CD1c-positive myeloid dendritic cell (primary cell): Measurements from ENCODE around the gene FBXO44.

Source experiments
- DNase-seq: peaks from one replicate; pipeline ENCODE4 v3.0.0-alpha.2; 2016; ENCODE audit errors: extremely low spot score

FBXO44 gene

DNA sequence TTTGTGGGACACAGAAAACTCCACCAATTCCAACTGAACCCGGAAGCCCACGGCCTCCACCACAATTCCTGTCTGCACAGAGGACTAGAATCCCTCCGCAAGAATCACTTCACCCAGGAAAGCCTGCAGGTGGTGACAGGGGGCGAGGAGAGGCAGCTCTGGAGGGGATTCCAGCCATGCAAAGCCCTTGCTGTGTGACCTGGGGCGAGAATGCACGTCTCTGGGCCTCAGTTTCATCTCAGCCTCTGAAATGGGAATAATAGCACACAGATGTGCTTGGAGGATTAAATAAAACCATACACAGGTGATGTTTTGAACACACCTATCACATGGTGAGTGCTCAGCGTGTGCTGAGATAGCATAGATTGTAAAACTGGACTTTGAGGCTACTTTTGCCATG is 14.6 kb upstream of the FBXO44 start:
- no peak for DNase-seq

- DNase-seq: no peak
Measured at GRCh38 chr1:11640944-11641343, 13.7 kb upstream of the FBXO44 start.

DNA sequence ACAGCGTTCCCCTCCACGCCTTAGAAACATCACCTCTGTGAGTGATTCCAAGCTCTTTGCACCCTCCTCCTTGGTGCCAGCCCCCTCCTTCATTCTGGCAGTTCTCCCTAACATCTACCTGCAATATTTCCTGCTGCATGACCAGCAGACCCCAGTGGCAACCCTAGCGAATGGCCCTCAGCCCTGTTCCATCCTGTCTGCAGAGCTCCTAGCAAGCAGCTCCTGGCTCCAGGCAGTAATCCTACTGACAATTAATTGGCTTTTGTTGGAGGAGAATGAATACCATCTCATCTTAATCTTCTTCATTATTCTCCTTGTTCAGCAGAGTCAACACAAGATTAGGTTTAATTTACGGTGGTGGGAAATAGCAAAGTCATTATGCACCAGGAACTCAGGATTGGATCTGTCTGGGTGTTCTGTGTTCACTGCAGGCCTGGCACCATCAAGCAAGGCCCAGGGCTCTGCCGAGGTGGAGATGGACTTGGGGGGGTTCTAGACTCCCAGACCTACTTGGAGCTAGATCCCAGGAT is 12.8 kb upstream of the FBXO44 start:
- no peak for DNase-seq

- peak; percentile 72 for DNase-seq
Measured at GRCh38 chr1:11642418-11643017, 12.2 kb upstream of the FBXO44 start.

DNA sequence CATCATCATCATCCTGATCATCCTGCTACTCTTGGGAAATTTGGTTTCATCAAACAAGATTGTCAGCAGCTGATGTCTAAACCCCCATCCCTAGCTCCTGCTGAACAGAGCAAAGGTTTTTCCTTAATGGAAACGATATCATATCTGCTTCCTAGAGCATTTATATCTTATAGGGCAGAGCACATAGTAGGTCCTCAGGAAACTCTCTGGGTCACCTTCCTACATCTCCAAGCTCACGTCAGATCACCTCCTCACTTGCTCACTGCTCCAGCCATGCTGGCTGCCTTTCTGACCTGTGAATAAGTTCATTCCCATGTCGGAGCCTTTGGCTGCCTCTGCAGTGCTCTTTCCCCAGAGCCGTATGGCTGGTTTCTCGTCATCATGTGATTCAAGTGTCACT is 10.9 kb upstream of the FBXO44 start:
- no peak for DNase-seq

- DNase-seq: no peak
Measured at GRCh38 chr1:11645270-11645669, 9.4 kb upstream of the FBXO44 start.

DNA sequence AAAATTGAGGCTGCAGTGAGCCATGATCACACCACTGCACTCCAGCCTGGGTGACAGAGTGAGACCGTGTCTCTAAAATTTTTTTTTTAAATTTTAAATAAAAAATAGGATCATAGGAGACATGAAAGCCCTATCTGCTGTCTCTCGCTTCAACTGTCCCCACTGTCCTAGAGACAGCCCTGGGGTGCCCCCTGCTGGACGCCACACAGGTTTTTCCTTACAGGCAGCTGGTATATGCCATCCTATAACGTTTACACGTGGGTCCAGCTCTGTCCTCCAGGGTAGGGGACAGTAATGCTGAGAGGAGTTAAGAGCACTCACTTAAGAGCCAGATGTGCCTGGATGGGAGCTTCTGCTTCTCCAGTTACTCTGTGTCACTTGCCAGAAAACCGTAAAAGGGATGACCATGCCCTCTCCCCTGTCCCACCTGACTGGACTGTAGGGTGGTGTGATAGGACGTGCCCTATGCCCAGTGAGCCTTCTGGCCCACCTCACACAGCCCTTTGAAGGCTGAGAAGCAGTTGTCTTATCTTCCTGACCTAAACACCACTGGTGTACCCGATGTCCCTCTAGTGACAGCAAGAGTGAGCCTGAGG is 8.9 kb upstream of the FBXO44 start:
- DNase-seq: peak; percentile 78

GRCh38 chr1:11646317-11646716 is 8.4 kb upstream of the FBXO44 start:
- no peak for DNase-seq

DNA sequence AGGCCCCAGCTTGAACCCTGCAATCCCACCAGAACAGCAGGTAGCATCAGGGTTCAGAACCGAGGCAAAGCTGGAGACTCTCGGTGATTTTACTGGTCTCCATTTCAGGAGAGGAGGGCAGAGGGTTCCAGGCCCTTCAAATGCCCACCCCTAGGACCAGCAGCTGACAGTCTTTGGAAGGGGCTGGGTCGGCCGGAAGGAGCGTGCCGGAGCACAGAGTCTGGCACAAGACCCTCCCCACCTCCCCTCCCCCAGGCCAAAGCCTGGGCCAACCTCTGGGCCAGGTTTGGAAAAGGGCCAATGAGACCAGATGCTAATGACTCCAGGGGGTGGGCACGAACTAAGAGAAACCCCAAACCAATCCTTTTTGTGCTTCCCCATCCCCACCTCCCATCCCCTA is 7.3 kb upstream of the FBXO44 start:
- DNase-seq: no peak

GRCh38 chr1:11648039-11648438 is 6.6 kb upstream of the FBXO44 start:
- no peak for DNase-seq

- DNase-seq: no peak
Measured at GRCh38 chr1:11648732-11649158, 5.9 kb upstream of the FBXO44 start.

GRCh38 chr1:11649237-11649623 is 5.4 kb upstream of the FBXO44 start:
- DNase-seq: no peak

DNA sequence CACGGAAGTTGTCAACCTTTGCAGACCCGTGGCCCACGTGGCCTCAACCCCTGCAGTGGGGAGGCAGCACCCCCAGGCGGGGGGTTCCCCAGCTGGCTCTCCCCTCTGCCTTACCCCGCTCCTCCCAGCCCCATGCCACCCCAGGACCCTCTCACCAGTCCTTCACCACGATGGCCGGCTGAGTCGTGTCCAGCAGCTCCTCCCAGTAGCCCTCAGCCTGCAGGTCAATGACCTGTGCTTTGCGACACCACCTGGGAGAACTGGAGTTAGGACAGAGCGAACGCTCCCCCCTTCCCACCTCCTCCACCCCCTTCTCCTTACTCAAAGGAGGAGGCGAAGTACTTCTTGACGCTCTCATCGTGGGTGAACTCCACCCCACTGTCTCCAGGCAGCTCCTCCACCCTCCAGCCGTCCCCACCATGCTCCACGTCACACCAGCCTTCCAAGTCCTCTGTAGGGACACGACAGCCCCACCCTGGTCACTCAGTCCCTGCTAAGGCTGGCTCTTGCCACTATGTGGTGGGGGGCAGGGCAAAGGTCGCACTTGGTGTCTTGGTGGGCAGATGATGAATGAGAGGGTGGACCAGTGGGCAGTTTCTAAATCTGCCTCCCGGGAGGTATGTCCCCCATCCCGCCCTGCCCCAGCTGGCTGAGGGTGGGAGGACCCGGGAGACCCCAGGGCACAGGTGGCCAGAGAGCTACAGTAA is 4.9 kb upstream of the FBXO44 start:
- no peak for DNase-seq

GRCh38 chr1:11650331-11650991 is 4.2 kb upstream of the FBXO44 start:
- peak; percentile 82 for DNase-seq

GRCh38 chr1:11651017-11651416 is 3.7 kb upstream of the FBXO44 start:
- no peak for DNase-seq

- DNase-seq: no peak
Measured at GRCh38 chr1:11652203-11652780, 2.4 kb upstream of the FBXO44 start.

GRCh38 chr1:11653101-11653860 is 1.4 kb upstream of the FBXO44 start:
- DNase-seq: no peak

GRCh38 chr1:11653861-11654136 is 878 bp upstream of the FBXO44 start:
- no peak for DNase-seq

DNA sequence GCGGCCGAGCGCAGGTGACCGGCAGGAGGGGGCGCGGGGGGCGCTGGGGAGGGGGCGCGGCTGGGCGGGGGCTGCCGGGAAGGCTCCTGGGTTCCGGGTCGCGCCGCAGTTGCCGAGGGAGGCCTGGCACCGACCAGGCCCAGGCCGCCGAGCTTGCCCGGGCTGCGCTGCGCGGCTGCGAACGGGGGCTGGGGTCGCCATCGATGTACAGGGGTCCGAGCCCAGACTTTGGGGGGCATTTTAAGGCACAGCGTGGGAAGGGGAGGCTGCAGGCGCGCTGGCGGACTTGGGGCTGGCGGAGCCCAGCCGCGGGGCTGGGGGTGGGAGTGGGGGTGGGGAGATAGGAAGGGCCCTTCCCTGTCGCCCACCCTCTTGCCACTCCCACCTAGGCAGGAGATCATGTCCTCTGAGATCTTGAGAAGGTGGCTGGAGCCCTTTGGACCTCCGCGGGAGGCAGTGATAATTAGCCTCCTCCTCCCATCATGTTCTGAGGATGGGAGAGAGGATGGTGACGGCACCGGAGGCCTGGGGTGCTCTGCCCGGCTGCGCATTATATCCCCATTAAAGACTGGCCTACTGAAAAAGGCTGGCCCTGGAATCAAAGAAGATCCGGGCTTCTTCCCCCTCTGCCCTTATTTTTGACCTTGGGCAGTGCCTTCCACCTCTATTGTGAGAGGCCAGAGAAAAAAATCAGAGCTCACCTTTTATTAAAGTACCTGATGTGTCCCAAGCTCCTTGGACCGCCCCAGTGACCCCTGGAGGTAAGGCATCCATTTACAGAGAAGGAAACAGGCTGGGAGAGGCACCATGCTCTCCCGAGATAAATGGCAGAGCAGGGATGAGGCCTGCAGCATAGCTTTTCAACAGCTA is 497 bp downstream of the FBXO44 start:
- no peak for DNase-seq

DNA sequence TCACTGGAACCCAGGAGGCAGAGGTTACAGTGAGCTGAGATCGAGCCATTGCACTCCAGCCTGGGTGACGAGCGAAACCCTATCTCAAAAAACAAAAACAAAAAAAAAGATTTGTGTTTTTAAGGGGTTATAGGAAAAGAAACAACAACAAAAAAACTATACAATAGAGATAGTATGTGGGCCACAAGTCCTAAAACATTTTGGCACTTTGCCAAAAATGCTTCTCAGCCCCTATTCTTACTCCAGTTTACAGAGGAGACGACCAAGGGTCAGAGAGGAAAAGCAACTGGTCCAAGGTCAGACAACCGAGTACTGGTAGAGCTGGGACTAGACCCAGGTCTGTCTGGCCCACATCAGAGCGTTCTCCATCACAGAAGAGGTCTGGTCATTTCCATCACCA is 3.0 kb downstream of the FBXO44 start:
- DNase-seq: no peak

DNA sequence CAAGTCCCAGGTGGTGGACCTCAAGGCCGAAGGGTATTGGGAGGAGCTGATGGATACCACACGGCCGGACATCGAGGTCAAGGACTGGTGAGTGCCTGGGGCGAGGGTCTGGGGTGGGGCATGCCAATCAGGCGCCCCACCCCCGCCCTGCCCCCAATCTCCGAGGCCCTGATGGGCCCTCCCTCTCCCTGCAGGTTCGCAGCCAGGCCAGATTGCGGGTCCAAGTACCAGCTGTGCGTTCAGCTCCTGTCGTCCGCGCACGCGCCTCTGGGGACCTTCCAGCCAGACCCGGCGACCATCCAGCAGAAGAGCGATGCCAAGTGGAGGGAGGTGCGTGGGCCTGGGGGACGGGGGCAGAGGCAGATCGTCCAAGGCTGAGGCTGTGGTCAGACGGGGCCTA is 3.9 kb downstream of the FBXO44 start:
- no peak for DNase-seq
